HG03439 (cell line): Measurements from ENCODE around the gene SCP2.

ENCODE experiments used
- ATAC-seq: cut with Tn5 transposase; IDR thresholded peaks from one replicate; pipeline ENCODE4 v1.9.1; 2021; ENCODE audit warnings: mild to moderate bottlenecking, moderate library complexity; ENCODE audit not compliant: unreplicated experiment

SCP2 gene

DNA sequence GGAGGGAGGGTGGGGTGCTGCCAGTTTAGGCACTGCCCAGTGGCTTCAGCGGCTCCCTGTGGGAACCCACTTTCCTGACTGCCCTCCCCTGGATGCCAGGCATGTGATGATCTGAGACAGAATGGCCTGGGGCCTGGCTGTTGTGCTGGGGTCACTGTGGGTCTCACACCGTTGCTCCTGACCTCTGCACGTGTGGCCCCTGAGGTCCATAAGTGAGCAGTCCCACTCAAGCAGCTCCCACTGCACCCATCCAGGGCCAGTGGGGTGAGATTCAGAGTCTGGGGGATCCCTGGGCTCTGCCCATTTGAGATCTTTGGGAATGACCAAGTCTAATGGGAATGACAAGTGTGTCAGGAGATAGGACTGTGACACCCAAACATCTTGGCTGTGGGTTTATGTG, 153.0 kb downstream of the SCP2 start:
- no peak for ATAC-seq

DNA sequence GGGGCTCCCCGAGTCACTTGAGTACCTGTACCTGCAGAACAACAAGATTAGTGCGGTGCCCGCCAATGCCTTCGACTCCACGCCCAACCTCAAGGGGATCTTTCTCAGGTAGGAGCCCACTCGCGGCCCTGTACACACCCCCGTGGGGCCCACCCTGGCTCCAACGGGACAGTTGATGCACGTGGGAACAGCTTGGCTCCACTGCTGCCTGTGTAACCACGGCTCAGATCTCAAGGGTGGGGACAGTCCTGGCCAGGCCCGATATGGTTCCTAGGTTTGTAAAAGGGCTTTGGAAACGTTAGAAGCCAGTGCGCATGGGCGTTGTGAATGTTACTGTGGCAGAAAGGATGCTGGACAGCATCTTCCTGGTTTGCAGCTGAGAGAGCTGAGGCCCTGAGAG, 153.7 kb downstream of the SCP2 start:
- no peak for ATAC-seq

DNA sequence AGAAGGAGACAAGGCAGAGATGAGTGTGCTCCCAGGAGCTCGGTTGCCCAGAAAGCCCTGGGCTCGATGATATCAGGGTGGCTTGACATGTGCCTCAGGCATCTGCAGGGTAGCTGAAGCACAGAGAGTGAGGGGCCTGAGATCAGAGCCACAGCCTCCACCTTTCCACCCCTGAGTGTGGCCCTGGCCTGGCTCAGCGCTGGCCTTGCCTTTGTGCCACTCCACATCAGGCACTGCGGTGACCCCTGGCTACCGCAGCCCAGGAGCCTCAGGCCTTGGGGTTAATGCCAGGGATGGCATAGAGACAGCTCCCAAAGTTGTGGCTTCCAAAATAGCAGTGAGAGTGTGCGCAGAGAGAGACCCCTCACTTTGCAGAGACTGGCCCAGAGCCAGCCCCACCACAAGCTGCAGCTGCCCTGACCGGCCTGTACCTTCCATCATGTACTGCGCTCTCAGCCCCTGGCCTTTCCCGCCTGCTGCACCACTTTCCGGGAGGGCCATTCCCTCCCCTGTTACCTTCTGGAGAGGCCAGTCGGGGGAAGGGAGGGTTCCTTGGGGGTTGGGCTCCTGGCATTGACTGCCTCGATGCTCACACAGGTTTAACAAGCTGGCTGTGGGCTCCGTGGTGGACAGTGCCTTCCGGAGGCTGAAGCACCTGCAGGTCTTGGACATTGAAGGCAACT, 154.4 kb downstream of the SCP2 start:
- no peak for ATAC-seq

DNA sequence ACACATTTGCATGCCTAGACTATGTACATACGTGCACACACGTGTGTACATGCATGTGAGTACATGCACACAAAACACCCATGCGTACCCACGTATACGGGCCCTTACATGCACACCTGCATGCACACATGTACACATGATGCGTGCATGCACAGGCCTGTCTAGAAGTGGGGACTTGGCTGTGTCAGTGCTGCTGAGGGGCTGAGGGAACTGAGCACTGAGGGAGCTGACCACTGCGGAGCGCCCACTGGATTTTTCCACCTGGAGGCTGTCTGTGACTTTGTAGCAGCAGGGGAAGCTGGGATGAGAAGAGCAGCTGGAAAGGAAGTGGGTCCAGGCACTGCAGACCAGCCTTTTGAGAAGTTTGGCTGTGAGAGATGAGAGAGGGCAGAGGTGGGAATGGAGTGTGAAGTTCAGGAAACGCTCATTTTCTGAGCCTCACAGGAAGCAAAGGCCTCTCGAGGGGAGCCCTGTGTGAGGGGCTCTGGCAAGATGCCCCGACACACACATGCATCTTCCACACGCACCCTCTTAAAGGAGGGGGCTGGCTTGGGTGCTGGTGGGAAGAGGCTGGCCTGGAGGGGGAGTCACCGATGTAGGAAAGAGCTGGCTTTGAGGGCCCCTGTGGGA, 155.9 kb downstream of the SCP2 start:
- no peak for ATAC-seq

DNA sequence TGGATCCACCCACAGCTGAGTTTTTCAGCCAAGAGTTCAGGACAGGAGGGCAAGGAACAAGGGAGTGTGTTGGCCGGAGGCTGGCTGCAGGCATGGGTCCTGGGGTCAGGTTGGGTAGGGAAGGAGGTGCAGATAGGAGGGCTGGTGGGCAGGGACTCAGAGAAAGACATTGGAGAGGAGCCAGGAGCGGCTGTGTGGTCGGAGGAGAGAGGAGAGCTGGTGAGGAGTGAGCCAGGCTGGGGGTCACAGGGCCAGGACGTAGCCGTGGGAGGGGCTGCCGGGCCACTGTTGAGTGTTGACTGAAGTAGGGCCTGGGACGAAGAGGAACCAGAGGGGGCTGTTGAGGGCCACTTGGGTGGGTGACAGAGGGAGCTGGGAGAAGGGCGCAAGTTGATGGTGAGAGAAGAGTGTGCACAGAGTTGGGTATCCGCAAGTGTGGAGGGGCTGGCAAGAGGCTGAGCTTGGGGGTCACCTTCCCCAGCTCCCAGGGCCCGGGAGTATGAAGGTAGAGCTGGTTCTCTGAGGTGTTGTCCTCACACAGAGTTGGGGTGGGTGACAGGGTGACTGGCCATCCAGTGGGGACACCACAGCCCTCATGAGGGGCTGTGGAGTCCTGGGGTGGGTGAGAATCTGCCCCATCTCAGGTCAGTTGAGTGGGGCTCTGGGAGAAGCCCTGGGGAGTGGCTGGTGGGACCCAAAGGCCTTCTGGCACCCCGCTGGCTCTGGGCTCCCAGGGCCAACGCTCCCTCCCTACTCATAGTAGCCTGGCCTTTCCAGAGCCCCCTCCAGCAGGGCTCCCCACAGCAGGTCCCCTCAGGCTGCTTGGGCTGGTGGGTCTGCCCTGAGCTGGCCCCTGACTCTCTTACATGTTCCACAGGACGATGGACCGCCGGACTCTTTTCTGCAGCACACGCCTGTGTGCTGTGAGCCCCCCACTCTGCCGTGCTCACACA, 156.8 kb downstream of the SCP2 start:
- no peak for ATAC-seq

DNA sequence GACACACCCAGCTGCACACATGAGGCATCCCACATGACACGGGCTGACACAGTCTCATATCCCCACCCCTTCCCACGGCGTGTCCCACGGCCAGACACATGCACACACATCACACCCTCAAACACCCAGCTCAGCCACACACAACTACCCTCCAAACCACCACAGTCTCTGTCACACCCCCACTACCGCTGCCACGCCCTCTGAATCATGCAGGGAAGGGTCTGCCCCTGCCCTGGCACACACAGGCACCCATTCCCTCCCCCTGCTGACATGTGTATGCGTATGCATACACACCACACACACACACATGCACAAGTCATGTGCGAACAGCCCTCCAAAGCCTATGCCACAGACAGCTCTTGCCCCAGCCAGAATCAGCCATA, 157.5 kb downstream of the SCP2 start:
- ATAC-seq, result no peak

DNA sequence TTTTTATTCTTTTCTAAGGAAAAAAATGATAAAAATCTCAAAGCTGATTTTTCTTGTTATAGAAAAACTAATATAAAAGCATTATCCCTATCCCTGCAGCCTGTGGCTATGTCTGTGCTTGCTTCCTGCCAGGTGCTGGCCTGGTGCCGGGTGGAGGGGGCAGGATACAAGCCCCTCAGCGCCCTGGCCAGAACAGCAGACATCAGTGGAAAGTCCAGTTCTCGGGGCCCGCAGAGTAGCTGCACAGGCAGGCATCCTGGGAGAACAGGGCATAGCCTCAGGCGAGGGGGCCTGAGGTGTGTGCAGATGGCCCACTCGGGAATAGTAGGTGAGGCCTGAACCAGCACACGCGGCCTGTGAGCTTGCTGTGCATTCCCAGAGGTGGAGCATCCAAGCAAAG, 158.3 kb downstream of the SCP2 start:
- no peak for ATAC-seq

DNA sequence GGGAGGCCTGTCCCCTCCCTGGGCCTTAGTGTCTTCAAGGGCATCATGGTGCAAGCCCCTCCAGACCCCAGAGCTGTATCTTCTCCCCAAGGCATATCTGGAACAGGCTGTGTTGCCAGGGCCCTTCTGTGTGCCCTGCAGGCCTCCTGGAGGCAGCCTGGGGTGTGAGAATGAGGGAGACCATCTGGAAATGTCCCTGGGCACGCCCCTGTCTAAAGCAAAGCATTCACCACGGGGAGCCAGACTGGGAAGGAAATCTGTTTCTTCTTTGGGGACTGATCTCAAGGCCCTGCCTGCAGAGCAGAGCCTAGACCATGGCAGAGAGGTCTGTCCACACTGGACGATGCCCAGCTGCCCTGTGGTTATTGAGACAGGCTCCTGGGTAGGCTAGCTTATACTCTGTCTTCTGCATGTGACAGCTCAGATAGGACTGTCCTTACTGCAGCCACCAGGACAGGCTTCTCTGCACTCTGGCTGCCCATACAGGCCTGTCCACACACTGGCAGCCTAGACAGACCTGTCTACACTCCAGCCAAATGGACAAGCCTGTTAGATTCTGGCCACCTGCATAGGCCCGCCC, 159.5 kb downstream of the SCP2 start:
- no peak for ATAC-seq

DNA sequence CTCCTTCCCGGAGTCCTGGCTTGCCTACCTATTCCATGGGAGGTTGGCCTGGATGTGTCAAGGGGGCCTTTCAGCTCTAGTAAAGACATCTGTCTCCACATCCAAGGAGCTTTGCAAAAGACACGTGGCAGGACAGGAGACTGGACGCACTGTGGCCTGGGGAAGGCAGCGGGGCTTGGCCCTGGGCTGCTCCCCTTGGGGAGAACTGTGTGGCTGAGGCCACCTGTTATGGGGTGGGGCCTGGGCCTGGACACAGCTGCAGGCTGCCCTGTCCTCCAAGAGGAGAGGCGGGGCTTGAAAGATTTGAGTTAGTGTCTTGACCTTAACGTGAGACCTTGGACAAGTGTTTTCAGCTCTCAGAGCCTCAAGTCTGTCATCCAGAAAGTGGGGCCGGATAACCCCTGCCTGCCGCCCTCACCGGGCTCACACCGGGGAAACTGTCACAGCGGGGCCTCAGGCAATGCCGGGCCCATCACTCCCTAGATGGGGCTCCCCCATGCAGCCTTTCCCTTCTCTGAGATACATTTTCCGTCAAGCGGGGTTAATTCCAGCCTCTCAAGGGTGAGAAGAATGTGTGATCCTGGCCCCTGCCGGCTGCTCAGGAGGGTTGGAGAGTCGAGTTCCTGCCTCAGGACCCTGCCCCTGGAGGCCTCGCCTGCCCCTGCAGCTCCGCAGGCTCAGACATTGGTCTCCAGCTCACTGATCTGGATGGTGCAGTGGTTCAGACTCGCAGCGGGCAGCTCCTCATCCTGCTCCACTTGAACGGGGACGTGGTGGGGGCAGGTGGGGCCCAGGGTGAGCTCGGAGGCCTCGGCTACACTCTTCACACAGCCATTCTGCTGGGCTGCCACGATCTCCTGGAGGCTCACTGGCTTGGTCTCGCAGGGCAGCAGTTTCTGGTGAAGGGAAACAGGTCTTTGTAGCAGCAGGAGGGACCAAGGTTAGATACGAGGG, 160.5 kb downstream of the SCP2 start:
- no peak for ATAC-seq

DNA sequence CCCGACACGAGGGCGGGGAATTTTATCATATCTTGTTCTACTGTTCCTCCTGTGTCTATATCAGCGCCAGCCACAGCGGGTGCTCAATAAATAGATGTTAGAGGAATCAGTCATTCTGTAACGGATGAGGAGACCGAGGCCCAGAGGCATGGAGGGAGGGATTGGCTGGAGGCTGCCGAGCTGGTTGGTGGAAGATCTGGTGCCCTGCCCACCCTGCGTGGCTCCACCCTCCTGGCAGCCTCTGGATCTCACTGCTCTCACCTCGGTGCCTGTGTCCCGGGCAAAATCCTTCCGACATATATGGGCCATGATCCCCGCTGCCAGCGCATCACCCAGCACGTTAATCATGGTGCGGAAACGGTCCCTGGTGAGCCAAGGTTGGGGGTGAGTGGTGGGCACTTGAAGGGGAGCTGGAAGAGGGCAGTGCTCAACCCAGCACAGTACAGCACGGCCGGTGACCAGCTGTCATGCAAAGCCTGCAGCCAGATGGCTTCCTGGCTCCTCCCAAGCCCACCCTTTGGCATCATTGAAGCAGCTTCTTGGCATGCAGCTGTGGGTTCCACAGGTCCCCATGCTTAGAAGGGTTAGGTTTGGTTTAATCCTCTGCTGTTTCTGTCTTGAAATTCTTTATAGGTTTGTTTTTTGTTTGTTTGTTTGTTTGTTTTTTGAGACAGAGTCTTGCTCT, 161.7 kb downstream of the SCP2 start:
- ATAC-seq, result no peak

DNA sequence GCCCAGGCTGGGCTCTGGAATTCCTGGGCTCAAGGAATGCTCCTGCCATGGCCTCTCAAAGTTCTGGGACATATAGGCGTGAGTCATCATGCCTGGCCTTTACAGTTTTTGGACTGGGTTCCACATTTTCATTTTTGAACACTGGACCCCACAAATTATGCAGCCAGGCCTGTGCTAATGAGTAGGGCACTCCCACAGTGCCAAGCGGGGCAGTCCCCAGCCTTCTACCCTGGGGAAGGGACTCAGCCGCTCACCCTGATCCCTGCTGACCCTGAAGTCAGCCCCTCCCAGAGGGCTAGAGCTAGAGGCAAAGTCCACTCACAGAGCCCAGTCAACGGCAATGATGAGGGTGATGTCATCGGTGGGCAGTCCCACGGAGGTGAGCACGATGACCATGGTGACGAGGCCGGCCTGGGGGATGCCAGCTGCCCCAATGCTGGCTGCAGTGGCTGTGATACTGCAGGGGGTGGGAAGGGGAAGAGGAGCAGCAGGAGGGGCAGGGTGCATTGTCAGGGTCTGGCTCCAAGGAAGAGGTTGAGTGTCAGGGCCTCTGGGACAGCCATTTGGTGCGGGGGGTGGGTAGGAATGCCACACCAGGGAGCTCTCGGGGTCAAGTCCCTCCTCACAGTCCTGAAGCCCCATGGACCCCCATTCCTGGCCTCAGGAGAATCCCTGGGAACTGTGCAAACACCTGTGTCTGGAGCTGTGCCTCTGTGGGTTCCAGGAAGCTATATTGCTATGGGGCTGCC, 162.6 kb downstream of the SCP2 start:
- ATAC-seq, result no peak

DNA sequence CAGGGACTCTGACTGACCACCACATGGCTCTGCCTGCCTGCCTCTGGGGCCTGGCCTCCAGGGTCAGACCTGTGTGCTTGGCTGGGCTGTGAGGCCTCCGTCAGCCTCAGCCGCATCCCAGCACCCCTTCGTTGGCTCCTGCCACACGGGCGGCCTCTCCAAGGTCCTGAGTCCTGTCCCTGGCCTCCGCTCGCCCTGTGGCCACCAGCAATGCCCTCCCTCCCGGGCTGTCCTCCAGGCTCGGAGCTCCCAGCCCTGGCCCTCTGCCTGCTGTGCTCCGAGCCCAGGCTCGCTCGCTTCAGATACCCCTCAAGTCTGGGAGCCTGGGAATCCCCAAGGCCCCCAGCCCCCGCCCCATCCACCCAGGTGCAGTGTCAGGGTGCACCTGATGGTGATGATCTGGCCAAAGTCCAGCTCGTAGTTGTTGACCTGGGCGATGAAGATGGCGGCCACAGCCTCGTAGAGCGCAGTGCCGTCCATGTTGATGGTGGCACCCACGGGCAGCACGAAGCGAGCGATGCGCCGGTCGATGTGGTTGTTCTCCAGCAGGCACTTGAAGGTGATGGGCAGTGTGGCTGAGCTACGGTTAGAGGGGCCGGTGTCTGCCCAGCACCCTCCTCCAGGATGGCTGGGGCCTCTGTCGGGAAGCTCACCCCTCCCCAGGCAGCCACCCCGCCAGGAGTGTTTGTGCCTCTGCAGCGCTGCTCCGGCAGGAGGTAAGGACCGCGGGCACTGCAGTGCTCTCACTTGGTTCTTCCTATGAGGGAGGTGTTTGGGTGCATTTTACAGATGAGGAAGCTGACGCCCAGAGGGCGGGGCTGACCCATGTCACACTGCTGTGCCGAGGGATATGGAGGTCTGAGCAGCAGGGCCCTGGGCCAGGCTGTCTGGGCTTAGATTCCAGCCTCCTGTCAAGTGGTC, 163.4 kb downstream of the SCP2 start:
- no peak for ATAC-seq

DNA sequence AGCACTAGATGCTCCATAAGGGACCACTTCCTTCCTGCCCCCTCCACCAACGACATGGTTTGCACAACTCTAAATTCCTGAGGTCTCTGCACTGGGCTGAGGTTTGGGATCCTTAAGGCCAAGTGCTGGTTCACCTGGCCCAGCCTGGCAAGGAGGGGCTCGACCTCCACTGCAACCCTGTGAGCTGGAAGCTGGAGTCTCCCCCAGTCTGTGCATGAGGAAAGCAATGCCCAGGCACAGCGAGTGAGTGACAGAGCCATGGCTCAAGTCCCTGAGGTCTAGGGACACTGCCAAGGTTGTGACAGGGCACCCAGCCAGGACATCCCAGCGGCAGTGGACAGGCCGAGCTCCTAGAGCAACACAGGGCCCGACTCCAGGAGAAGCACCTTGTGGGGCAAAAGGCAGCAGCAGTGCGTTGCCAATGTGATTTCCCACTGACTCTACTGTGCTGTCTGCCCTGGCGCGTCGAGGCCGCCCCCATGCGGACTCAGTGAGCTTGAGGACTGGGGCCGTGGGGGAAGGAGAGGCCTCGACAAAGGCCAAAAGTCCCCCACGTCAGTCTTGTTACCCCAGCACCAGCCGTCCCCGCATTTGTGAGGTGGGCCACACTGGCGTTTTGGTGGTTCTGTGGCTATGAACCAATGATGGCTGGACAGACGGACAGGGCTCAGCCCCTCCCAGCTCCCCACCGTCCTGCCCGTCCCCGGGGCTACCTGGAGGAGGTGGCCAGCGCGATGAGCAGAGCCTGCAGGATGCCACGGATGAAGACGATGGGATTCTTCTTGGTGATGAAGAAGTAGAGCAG, 165.0 kb downstream of the SCP2 start:
- ATAC-seq, result no peak

DNA sequence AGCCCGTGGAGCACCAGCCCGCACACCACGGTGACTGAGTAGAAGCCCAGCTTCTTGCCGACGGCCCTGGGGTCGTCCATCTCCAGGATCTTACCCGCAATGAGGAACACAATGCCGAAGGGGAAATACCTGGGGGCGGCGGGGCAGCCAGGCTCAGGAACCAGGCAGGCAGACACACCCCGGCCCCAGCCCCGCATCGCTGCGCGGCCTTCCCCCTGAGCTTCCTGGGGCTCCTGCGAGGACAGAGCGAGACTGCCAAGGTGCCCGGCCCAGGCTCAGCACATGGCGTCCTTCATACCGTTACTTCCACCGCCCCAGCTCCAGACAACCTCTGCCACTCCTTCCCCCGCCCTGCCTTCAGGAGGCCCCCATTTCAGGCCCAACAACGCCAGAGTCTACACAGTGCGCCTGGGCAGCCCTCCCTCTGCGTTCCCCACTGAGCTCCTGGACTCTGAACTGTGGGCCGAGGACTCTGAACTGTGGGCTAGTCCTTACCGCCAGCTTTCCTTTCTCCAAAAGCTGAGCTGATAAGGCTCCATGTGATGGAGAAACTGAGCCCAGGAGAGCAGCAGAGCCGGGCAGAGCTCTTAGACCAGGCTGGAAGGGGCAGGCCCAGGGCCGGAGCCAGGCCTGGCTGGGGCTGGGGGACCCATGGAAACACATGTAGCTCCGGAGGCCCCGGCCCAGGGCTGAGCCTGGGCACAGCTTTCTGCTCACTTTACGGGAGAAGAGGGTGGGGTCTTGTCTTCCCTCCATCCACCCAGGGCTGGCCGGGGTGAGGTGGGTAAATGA, 165.8 kb downstream of the SCP2 start:
- ATAC-seq, result no peak

DNA sequence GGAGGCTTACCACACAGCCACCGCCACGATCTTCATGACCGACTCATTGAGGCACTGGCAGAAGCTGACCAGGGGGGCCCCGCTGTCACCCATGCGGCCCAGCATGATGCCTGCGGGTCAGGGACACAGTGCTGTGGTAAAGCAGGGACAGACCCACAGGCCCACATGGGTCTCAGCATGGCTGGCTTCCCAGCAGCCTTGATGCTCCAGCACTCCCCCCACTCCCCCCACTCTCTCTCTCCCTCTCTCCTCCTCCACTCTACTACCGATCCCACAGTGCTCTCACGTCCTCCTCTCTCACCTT, 166.3 kb downstream of the SCP2 start:
- ATAC-seq, result no peak

DNA sequence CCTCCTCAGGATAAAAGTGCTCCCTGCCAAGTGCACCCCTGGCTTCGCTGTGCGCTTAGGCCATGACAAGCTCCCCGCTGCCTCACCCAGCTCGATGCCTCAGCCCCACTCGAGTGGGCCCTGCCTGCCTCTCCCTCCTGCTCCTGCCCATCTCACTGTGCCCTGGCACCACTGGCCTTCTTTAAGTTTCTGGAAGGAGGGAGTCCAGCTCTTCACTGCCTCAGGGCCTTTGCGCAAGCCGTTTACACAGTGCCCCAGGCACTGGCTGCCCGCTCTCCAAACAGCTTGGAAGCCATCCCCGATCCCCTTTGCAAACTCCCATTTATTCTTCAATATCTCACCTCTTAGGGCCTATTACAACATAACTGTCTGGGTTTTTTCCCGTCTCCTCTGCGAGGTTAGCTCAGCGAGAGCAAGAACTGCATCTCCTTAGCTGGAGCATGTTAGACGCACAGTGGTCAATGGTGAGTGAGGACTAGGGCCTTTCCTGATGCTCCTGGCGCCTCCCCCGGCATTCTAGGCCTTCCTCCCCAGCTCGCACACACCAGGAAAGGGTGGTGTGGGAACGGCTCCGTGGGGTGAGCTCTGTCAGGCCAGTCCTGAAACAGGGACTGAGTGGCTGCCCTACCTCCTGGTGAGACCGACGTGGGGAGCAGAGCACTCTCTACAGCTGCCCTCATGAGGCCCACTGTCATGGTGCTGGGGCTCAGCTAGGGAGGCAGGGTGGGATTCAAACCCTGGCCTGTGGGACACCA, 166.9 kb downstream of the SCP2 start:
- ATAC-seq, result no peak
